GM13976 (cell line): Measurements from ENCODE around the gene RPL23.

Experiments
- DNase-seq: peaks from one replicate; pipeline ENCODE4 v3.0.0; 2012; ENCODE audit warnings: low spot score
- in situ Hi-C: fragments of 300-500 bp; cut with MboI; formaldehyde crosslinking; loops from one replicate; pipeline ENCODE4 v1.12.0; 2022; ENCODE audit warnings: low sequenced_read_pairs, mixed read lengths, inconsistent platforms; ENCODE audit not compliant: unreplicated experiment
- TF ChIP-seq, protein P1 (sequence below): IDR thresholded peaks from 2 replicates; pipeline ENCODE4 v1.5.1; 2012; ENCODE audit warnings: borderline replicate concordance, mild to moderate bottlenecking; ENCODE audit not compliant: insufficient read depth; ENCODE audit errors: extremely low read depth, missing control alignments, control extremely low read depth

The RPL23 gene

DNA sequence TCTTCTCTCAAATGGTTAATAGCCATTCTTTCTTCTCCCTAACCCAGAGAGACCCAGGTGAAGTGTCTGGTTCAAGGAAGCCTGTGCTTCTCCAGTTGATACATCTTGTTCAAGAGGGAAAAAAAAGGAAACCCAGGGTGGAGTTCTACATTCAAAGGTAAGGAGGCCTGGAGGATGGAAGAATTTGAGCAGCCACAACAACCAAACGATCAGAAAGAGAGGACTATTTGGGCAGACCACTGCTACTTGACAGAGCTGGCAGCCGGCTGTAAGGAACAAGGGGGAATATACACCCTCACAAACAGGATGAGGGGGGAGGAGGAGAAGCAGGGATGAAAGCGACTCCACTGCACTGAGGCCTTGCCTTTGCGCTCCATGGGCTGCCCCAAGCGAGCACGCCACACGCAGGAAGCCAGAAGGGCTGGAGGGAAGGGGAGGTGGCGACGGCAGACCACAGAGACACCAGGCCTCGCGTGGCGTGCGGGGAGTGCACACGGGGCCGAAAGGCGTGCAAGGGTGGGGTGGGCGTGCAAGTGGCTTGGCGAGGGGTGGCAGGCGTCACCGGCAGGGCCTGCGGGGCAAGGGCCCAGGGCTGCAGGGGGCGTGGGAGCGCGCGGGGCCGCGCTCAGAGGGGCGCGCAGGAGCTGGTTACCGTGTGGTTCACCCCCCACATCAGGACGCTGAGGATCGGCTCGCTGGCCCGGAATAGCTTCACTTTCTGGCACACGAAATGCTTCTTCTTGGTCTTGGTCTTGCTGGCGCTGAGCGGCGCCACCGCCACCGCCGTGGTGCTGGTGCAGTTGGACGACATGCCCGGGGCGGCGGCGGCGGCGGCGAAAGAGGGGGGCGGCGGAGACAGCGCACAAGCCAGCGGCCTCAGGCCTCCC is 54.7 kb downstream of the RPL23 start:
- DNase-seq = peak; percentile 72
- in situ Hi-C loops = no loop called here
- TF ChIP-seq, protein P1, sequence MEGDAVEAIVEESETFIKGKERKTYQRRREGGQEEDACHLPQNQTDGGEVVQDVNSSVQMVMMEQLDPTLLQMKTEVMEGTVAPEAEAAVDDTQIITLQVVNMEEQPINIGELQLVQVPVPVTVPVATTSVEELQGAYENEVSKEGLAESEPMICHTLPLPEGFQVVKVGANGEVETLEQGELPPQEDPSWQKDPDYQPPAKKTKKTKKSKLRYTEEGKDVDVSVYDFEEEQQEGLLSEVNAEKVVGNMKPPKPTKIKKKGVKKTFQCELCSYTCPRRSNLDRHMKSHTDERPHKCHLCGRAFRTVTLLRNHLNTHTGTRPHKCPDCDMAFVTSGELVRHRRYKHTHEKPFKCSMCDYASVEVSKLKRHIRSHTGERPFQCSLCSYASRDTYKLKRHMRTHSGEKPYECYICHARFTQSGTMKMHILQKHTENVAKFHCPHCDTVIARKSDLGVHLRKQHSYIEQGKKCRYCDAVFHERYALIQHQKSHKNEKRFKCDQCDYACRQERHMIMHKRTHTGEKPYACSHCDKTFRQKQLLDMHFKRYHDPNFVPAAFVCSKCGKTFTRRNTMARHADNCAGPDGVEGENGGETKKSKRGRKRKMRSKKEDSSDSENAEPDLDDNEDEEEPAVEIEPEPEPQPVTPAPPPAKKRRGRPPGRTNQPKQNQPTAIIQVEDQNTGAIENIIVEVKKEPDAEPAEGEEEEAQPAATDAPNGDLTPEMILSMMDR = no peak
